B cell (primary cell): ENCODE results near the gene CACNB2. TPM values are rescaled to one million over a fixed set of nuclear protein-coding genes. Genes with fewer than 3 reads are reported as not detected.

ENCODE experiments used
- ATAC-seq: fragments of 200-7000 bp; cut with Tn5 transposase; one replicate; pipeline ENCODE4 v1.10.0; 2021; ENCODE audit warnings: low read depth, mild to moderate bottlenecking, moderate number of reproducible peaks, moderate library complexity
- CTCF ChIA-PET: fragments of 350-600 bp; sonication (Branson Sonifier 250); formaldehyde crosslinking; loops from one replicate; lab custom pipeline; 2021; ENCODE audit warnings: antibody characterized with exemption, inconsistent platforms; lab: Charles Lee
- POLR2A ChIA-PET: fragments of 350-600 bp; sonication (Branson Sonifier 250); formaldehyde crosslinking; loops from one replicate; lab custom pipeline; 2021; ENCODE audit warnings: antibody characterized with exemption; lab: Charles Lee
- DNase-seq: peaks from one replicate; pipeline ENCODE4 v3.0.0; 2013
- H2AFZ ChIP-seq: 2 replicates; pipeline ENCODE4 v1.6.1; 2012; ENCODE audit warnings: mild to moderate bottlenecking, low read depth, low read length; ENCODE audit not compliant: insufficient read depth, poor library complexity, severe bottlenecking
- H3K27ac ChIP-seq, 2 donors: 1 replicate in 1 of 2; 2 replicates in 1 of 2; pipeline ENCODE4 v1.5.1; 2012 to 2013; ENCODE audit warnings: low read length in 2 of 2, mild to moderate bottlenecking in 2 of 2, moderate library complexity in 1 of 2
- H3K27me3 ChIP-seq, 4 experiments: fragments of 200-600 bp in 1 of 4; sonication (generic) in 1 of 4; replicated peaks in 1 of 4; 1 replicate in 2 of 4; 2 replicates in 2 of 4; pipeline versions ENCODE4 v1.6.1 to v1.7.0; 2013 to 2016; ENCODE audit warnings: low read length in 3 of 4, mild to moderate bottlenecking in 2 of 4, mixed read lengths in 1 of 4, moderate library complexity in 1 of 4; ENCODE audit not compliant: insufficient read depth in 4 of 4, control insufficient read depth in 3 of 4; ENCODE audit errors: control extremely low read depth in 1 of 4
- H3K36me3 ChIP-seq, 2 experiments: replicated peaks in 1 of 2; 1 replicate in 1 of 2; 2 replicates in 1 of 2; pipeline versions ENCODE4 v1.6.1 to v1.7.1; 2013; ENCODE audit warnings: low read length in 1 of 2; ENCODE audit not compliant: insufficient read depth in 2 of 2, control insufficient read depth in 1 of 2; ENCODE audit errors: control extremely low read depth in 1 of 2, extremely low read depth in 1 of 2
- H3K4me1 ChIP-seq, 2 donors: fragments of 200-600 bp in 1 of 2; sonication (generic) in 1 of 2; 1 replicate in 1 of 2; 2 replicates in 1 of 2; pipeline versions ENCODE4 v1.5.1 to v1.6.1; 2013 to 2017; ENCODE audit warnings: low read length in 2 of 2; ENCODE audit not compliant: control insufficient read depth in 2 of 2, insufficient read depth in 2 of 2
- H3K4me2 ChIP-seq: replicated peaks from 2 replicates; pipeline ENCODE3; 2012; ENCODE audit warnings: mild to moderate bottlenecking, low read depth, low read length; ENCODE audit not compliant: poor library complexity, severe bottlenecking
- H3K4me3 ChIP-seq, 5 experiments: fragments of 200-600 bp in 1 of 5; sonication (generic) in 1 of 5; 1 replicate in 3 of 5; 2 replicates in 2 of 5; pipeline versions ENCODE4 v1.5.1 to v1.7.0; 2011 to 2016; ENCODE audit warnings: low read length in 4 of 5, mild to moderate bottlenecking in 4 of 5, low read depth in 2 of 5, control low read depth in 1 of 5, moderate library complexity in 1 of 5; ENCODE audit not compliant: insufficient read depth in 1 of 5; ENCODE audit errors: control extremely low read depth in 1 of 5, extremely low read depth in 1 of 5
- H3K79me2 ChIP-seq: fragments of 200-600 bp; sonication (generic); one replicate; pipeline ENCODE4 v1.6.0; 2016; ENCODE audit warnings: low read length; ENCODE audit not compliant: control insufficient read depth, insufficient read depth
- H3K9ac ChIP-seq: fragments of 200-600 bp; sonication (generic); 2 replicates; pipeline ENCODE4 v1.6.1; 2017; ENCODE audit warnings: mild to moderate bottlenecking, low read length, moderate library complexity
- H3K9me3 ChIP-seq, 3 donors: one replicate each; pipeline versions ENCODE4 v1.6.1 to v1.7.1; 2013; ENCODE audit warnings: low read length in 2 of 3; ENCODE audit not compliant: control insufficient read depth in 2 of 3, insufficient read depth in 1 of 3; ENCODE audit errors: control extremely low read depth in 1 of 3
- H4K20me1 ChIP-seq: 2 replicates; pipeline ENCODE4 v1.6.0; 2012; ENCODE audit warnings: mild to moderate bottlenecking, low read length; ENCODE audit not compliant: insufficient read depth, control insufficient read depth, poor library complexity, severe bottlenecking
- H3K27ac Mint-ChIP-seq: one replicate; pipeline ENCODE4 v1.8.0; 2021; ENCODE audit warnings: mixed read lengths
- H3K27me3 Mint-ChIP-seq: one replicate; pipeline ENCODE4 v1.8.0; 2021; ENCODE audit warnings: mixed read lengths
- H3K4me1 Mint-ChIP-seq: one replicate; pipeline ENCODE4 v1.8.0; 2021; ENCODE audit warnings: mixed read lengths
- H3K4me3 Mint-ChIP-seq: one replicate; pipeline ENCODE4 v1.8.0; 2021; ENCODE audit warnings: mixed read lengths
- H3K9me3 Mint-ChIP-seq: one replicate; pipeline ENCODE4 v1.8.0; 2022; ENCODE audit warnings: mixed read lengths; ENCODE audit not compliant: insufficient read depth
- EZH2 ChIP-seq: IDR thresholded peaks from 2 replicates; pipeline ENCODE4 v1.6.1; 2012; ENCODE audit warnings: borderline replicate concordance, low read depth, mild to moderate bottlenecking, moderate library complexity, low read length; ENCODE audit not compliant: insufficient read depth, poor library complexity, severe bottlenecking
- WGBS: methylation state at CpG from one replicate; pipeline ENCODE4 v1.1.5; 2013; ENCODE audit warnings: missing lambda C conversion rate; ENCODE audit not compliant: insufficient coverage; 5-methylcytosine and 5-hydroxymethylcytosine counted together
- intact Hi-C: fragments of 100-400 bp; cut with micrococcal nuclease; formaldehyde crosslinking; loops from one replicate; pipeline ENCODE4 v1.10.0; 2022
- polyA plus RNA-seq: library from polyadenylated mRNA; depleted of rRNA; stranded (reverse); fragments of >200 nt; gene quantifications from 2 replicates; pipeline ENCODE4 v1.2.3, GENCODE V29; 2012
- total RNA-seq, 2 donors: library from RNA; stranded (reverse); fragments of 120-200 nt in 1 of 2; gene quantifications; 1 replicate in 1 of 2; 2 replicates in 1 of 2; pipeline versions ENCODE4 v1.2.3 to v1.2.4, GENCODE V29; 2013 to 2022
- TF ChIP-seq, protein P1 (sequence below): fragments of 200-600 bp; IDR thresholded peaks from one replicate; pipeline ENCODE4 v1.8.0; 2022; ENCODE audit warnings: antibody characterized with exemption, mild to moderate bottlenecking

CACNB2 gene
- total and polyA plus RNA-seq, 2 donors (not counting 1 experiment from before 2014, with no cell fraction given) = not detected

- Histone ChIP-seq H3K79me2 (no peaks in the 10 kb centered on the region), H3K4me3 (no peak overlapping the region), H3K4me1 (no peaks in the 10 kb centered on the region), H3K4me2 (no peak overlapping the region), H3K9me3 (peaks cover 0 to 4% (median 0%) of the 10 kb centered on the region in 3 donors), H3K27me3 (no peaks in the 10 kb centered on the region), H3K27ac (no peak overlapping the region), H3K9ac (no peak overlapping the region), H2AFZ (no peak overlapping the region), H3K36me3 (no peaks in the 10 kb centered on the region), H4K20me1 (no peaks in the 10 kb centered on the region)
- ATAC-seq (no peak), DNase-seq (no peak)
- Mint-ChIP-seq H3K4me1 (no peaks in the 10 kb centered on the region), H3K27ac (no peak overlapping the region), H3K27me3 (no peaks in the 10 kb centered on the region), H3K4me3 (no peak overlapping the region), H3K9me3 (no peaks in the 10 kb centered on the region)
- WGBS = no CpG with 5 or more reads among the region's 1 CpG
- intact Hi-C loops = no loop called here
- ChIA-PET CTCF (no interaction called here), POLR2A (no interaction called here)
- TF ChIP-seq EZH2 = no peak
- TF ChIP-seq, protein P1, sequence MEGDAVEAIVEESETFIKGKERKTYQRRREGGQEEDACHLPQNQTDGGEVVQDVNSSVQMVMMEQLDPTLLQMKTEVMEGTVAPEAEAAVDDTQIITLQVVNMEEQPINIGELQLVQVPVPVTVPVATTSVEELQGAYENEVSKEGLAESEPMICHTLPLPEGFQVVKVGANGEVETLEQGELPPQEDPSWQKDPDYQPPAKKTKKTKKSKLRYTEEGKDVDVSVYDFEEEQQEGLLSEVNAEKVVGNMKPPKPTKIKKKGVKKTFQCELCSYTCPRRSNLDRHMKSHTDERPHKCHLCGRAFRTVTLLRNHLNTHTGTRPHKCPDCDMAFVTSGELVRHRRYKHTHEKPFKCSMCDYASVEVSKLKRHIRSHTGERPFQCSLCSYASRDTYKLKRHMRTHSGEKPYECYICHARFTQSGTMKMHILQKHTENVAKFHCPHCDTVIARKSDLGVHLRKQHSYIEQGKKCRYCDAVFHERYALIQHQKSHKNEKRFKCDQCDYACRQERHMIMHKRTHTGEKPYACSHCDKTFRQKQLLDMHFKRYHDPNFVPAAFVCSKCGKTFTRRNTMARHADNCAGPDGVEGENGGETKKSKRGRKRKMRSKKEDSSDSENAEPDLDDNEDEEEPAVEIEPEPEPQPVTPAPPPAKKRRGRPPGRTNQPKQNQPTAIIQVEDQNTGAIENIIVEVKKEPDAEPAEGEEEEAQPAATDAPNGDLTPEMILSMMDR = no peak
Measured at GRCh38 chr10:18113881-18114280, 26.3 kb upstream of the CACNB2 start.

DNA sequence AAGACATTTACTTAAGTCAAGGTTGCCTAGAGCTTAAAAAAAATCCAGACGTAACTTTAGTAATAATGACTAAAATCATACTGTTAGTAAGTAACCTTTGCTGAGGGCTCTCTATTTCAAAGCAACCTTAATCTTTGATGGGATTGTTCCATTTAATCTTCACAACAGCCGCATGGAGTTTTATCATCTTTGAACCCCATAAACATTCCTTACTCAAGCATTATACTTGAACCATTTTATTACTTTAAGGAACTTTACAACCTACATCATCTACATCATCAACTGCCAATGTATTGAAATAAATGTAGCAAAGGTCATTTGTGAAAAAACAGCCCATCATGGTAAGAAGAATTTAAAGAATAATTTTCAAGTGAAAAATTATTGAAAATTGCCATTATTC is 22.9 kb upstream of the CACNB2 start:
- H3K4me2 ChIP-seq = no peak overlapping the region

More for the DNA sequence above, 22.9 kb upstream of the CACNB2 start:
- Histone ChIP-seq H3K4me1 (no peaks in the 10 kb centered on the region), H3K36me3 (no peaks in the 10 kb centered on the region), H3K9me3 (peaks cover 0 to 4% (median 2%) of the 10 kb centered on the region in 3 donors), H3K27ac (no peak overlapping the region), H4K20me1 (no peaks in the 10 kb centered on the region), H3K79me2 (no peaks in the 10 kb centered on the region), H3K4me3 (no peak overlapping the region), H3K27me3 (no peaks in the 10 kb centered on the region), H2AFZ (no peak overlapping the region), H3K9ac (no peak overlapping the region)
- no CpG with 5 or more reads among the region's 2 CpGs for WGBS
- no peak for ATAC-seq
- ChIA-PET POLR2A (no interaction called here), CTCF (no interaction called here)
- no peak overlapping the region for H3K4me3 Mint-ChIP-seq
- no peaks in the 10 kb centered on the region for H3K9me3 Mint-ChIP-seq
- intact Hi-C loops = no loop called here
- H3K27ac Mint-ChIP-seq = no peak overlapping the region
- H3K4me1 Mint-ChIP-seq = no peaks in the 10 kb centered on the region
- DNase-seq = no peak
- TF ChIP-seq, protein P1 = no peak
- TF ChIP-seq EZH2 = no peak
- no peaks in the 10 kb centered on the region for H3K27me3 Mint-ChIP-seq
